Body of pancreas (tissue), 4 donors: ENCODE measurements around the gene DNHD1. TPM values are rescaled to one million over a fixed set of nuclear protein-coding genes. Genes with fewer than 3 reads are reported as not detected.

ENCODE experiments used
- ATAC-seq: fragments of 150-250 bp; one replicate; pipeline ENCODE4 v1.9.1; 2016
- DNase-seq, 4 donors: peaks; one replicate each; pipeline ENCODE4 v3.0.0-alpha.2; 2019
- H3K27ac ChIP-seq, 4 donors: fragments of 200-600 bp; sonication (generic); 1 replicate in 3 of 4; 2 replicates in 1 of 4; pipeline versions ENCODE4 v1.5.1 to v1.6.1; 2016 to 2019; ENCODE audit warnings: mild to moderate bottlenecking in 1 of 4, mixed read lengths in 1 of 4, moderate library complexity in 1 of 4
- H3K27me3 ChIP-seq, 2 donors: fragments of 200-600 bp; sonication (generic); one replicate each; pipeline ENCODE4 v1.6.0; 2016; ENCODE audit warnings: mild to moderate bottlenecking in 1 of 2
- H3K36me3 ChIP-seq, 2 donors: fragments of 200-600 bp; sonication (generic); replicated peaks in 1 of 2; 2 replicates each; pipeline ENCODE4 v1.5.1; 2016; ENCODE audit warnings: low read depth in 2 of 2; ENCODE audit not compliant: insufficient read depth in 1 of 2
- H3K4me1 ChIP-seq: fragments of 200-600 bp; sonication (generic); one replicate; pipeline ENCODE4 v1.6.0; 2016
- H3K4me3 ChIP-seq, 2 donors: fragments of 200-600 bp; sonication (generic); 1 replicate in 1 of 2; 2 replicates in 1 of 2; pipeline ENCODE4 v1.5.1; 2016 to 2019
- H3K9me3 ChIP-seq, 3 donors: fragments of 200-600 bp; sonication (generic); 1 replicate in 2 of 3; 2 replicates in 1 of 3; pipeline ENCODE4 v1.5.1; 2016
- POLR2A ChIP-seq, 3 donors: fragments of 450-650 bp; IDR thresholded peaks; one replicate each; pipeline ENCODE4 v1.6.1; 2016; ENCODE audit warnings: antibody characterized with exemption in 3 of 3, mild to moderate bottlenecking in 2 of 3
- WGBS, 2 donors: methylation state at CpG; one replicate each; pipeline ENCODE4 v1.1.5; 2017; 5-methylcytosine and 5-hydroxymethylcytosine counted together
- intact Hi-C: fragments of 100-400 bp; cut with DNase I; formaldehyde crosslinking; loops from one replicate; pipeline ENCODE4 v1.15.1; 2023
- total RNA-seq, 2 donors: library from RNA; depleted of rRNA; stranded (reverse); fragments of >200 nt; gene quantifications; one replicate each; pipeline ENCODE4 v1.1.0, GENCODE V29; 2016
- TF ChIP-seq, protein P1 (sequence below), 7 experiments: fragments of 450-650 bp in 4 of 7; fragments of 200-600 bp in 3 of 7; sonication (generic) in 3 of 7; IDR thresholded peaks; one replicate each; pipeline ENCODE4 v1.5.1; 2016 to 2019; ENCODE audit warnings: antibody characterized with exemption in 7 of 7

The DNHD1 gene
- total RNA-seq, 2 donors from 2014 or later, result 14.5 to 19.1 TPM

DNA sequence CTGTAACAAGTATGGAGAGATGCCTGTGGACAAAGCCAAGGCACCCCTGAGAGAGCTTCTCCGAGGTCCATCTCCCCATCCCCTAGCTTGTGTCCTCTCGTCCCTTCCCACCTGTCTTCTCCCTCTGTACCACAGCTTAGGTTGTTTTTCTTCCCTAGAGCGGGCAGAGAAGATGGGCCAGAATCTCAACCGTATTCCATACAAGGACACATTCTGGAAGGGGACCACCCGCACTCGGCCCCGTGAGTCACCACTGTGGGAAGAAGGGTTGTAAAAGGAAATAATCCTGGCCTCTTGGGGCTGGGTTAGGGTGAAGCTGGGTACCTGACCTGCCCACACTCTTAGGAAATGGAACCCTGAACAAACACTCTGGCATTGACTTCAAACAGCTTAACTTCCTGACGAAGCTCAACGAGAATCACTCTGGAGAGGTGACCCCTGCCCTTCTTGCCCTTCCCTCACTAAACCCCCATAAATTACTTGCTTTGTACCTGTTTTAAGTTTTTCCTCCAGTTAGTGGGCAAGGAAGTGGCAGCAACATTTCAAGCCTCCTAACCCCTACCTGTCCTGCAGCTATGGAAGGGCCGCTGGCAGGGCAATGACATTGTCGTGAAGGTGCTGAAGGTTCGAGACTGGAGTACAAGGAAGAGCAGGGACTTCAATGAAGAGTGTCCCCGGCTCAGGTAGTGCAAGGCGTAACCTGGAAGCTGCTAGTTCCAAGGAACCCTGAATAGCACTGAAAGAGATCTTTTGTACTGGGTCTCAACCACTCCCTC lies 111.8 kb downstream of the DNHD1 start:
- peaks cover 55% of the 10 kb centered on the region for H3K4me1 ChIP-seq
- intact Hi-C loops, result loop anchor here (10.0 kb wide), 1 partner anchor 124 kb away; the partner anchor contains the start of genes ARFIP2 and TIMM10B

DNA sequence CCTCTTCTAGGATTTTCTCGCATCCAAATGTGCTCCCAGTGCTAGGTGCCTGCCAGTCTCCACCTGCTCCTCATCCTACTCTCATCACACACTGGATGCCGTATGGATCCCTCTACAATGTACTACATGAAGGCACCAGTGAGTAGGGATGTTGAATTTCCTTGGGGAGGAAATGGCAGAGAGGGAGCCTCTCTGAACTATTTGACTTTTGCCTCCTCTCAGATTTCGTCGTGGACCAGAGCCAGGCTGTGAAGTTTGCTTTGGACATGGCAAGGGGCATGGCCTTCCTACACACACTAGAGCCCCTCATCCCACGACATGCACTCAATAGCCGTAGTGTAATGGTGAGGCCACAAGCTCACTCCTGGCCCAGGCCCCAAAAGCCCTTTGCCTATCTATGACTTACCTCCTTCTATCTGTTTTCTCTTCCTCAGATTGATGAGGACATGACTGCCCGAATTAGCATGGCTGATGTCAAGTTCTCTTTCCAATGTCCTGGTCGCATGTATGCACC lies 112.5 kb downstream of the DNHD1 start:
- H3K27ac ChIP-seq, result peak overlapping the region in 3 of 4 donors; percentile 3 to 97 (median 5)
- no peak for DNase-seq

More for the DNA sequence above, 111.8 kb downstream of the DNHD1 start:
- H3K27me3 ChIP-seq, result no peaks in the 10 kb centered on the region
- 85 to 90% methylated on average over 14 of the region's 14 CpGs for WGBS, 2 donors
- ATAC-seq (no peak), DNase-seq (no peak)
- no peaks in the 10 kb centered on the region for H3K9me3 ChIP-seq
- peaks cover 0 to 20% of the 10 kb centered on the region in 2 donors for H3K36me3 ChIP-seq
- H3K4me3 ChIP-seq, result no peak overlapping the region
- TF ChIP-seq, protein P1, sequence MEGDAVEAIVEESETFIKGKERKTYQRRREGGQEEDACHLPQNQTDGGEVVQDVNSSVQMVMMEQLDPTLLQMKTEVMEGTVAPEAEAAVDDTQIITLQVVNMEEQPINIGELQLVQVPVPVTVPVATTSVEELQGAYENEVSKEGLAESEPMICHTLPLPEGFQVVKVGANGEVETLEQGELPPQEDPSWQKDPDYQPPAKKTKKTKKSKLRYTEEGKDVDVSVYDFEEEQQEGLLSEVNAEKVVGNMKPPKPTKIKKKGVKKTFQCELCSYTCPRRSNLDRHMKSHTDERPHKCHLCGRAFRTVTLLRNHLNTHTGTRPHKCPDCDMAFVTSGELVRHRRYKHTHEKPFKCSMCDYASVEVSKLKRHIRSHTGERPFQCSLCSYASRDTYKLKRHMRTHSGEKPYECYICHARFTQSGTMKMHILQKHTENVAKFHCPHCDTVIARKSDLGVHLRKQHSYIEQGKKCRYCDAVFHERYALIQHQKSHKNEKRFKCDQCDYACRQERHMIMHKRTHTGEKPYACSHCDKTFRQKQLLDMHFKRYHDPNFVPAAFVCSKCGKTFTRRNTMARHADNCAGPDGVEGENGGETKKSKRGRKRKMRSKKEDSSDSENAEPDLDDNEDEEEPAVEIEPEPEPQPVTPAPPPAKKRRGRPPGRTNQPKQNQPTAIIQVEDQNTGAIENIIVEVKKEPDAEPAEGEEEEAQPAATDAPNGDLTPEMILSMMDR (IDR thresholded peaks at IDR 0.05), result no peak
- TF ChIP-seq POLR2A (IDR thresholded peaks at IDR 0.05), result no peak
- H3K27ac ChIP-seq, result peak overlapping the region in 3 of 4 donors; percentile 3 to 97 (median 96)

DNA sequence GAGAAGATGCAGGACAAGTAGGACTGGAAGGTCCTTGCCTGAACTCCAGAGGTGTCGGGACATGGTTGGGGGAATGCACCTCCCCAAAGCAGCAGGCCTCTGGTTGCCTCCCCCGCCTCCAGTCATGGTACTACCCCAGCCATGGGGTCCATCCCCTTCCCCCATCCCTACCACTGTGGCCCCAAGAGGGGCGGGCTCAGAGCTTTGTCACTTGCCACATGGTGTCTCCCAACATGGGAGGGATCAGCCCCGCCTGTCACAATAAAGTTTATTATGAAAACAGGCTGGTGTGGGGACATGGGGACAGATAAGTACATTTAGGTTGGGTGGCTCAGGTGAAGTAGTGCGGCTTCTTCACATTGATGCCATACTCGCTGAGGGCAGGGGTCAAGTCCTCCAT lies 113.5 kb downstream of the DNHD1 start:
- H3K4me3 ChIP-seq, result no peak overlapping the region
- no peak for ATAC-seq
- H3K27me3 ChIP-seq, result no peaks in the 10 kb centered on the region
- peak overlapping the region in 3 of 4 donors; percentile 20 to 99 (median 97) for H3K27ac ChIP-seq
- H3K36me3 ChIP-seq, result peaks cover 0 to 23% of the 10 kb centered on the region in 2 donors
- H3K9me3 ChIP-seq, result no peaks in the 10 kb centered on the region
- DNase-seq, result no peak
- no peak for TF ChIP-seq POLR2A (IDR thresholded peaks at IDR 0.05)
- TF ChIP-seq, protein P1 (IDR thresholded peaks at IDR 0.05), result no peak
- intact Hi-C loops, result no loop called here
- H3K4me1 ChIP-seq, result peaks cover 46% of the 10 kb centered on the region
- WGBS, 2 donors, result 79 to 96% methylated on average over 5 to 6 of the region's 6 CpGs

More for the DNA sequence above, 112.5 kb downstream of the DNHD1 start:
- intact Hi-C loops, result loop anchor here (10.0 kb wide), 1 partner anchor 125 kb away; the partner anchor contains the start of genes ARFIP2 and TIMM10B
- WGBS, 2 donors, result 70 to 79% methylated on average over 8 of the region's 8 CpGs
- Histone ChIP-seq H3K27me3 (no peaks in the 10 kb centered on the region), H3K4me3 (no peak overlapping the region), H3K36me3 (peaks cover 0 to 20% of the 10 kb centered on the region in 2 donors), H3K4me1 (peaks cover 55% of the 10 kb centered on the region), H3K9me3 (no peaks in the 10 kb centered on the region)
- no peak for ATAC-seq
- no peak for TF ChIP-seq POLR2A (IDR thresholded peaks at IDR 0.05)
- TF ChIP-seq, protein P1 (IDR thresholded peaks at IDR 0.05), result no peak

DNA sequence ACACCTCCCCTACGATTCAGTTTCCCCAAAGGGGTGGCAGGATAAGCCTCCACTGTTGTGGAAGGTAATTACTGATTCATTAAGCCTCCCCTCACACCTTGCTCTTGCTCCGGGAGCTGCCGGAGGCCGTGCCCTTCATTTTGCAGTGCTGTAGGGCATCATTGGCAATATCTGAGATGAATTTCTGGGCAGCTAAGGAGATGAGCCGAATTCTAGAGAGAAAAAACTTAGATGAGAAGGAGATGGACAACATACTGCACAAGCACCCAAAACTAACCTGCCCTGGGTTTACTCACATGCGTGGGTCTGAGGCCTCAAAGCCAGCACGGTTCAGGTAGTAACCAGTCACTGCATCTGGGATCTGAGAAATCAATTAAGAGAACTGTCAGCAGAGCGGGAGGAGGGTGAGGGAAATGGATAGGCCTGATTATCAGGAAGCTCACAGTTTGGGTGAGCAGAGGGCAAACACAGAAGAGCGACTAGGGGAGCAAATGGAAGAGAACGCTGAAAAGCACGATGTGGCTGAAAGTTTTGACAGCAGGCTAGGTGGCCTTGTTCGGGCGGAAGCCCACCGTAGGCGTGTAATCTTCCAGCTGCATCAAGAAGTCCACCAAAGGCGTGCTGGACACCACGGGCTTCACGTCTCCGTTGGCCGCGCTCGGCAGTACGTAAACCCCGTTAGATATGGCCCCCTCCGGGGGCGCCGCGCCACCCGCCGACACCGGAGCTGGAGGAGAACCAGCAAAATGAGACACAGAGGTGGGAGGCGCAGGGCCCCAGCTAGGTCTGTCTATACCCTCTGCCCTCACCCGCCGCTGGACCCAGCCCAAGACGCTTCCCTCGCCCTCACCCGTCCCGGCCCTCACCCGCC lies 114.2 kb downstream of the DNHD1 start:
- Histone ChIP-seq H3K27me3 (no peaks in the 10 kb centered on the region), H3K4me3 (peak overlapping the region; percentile 47 to 49), H3K4me1 (peaks cover 39% of the 10 kb centered on the region), H3K36me3 (peaks cover 0 to 23% of the 10 kb centered on the region in 2 donors), H3K9me3 (no peaks in the 10 kb centered on the region), H3K27ac (peak overlapping the region; percentile 97 to 99 (median 99))
- peak; percentile 34 to 59 (median 42) for DNase-seq
- TF ChIP-seq POLR2A (IDR thresholded peaks at IDR 0.05), result peak in 2 of 3 donors; percentile 4 to 9
- TF ChIP-seq, protein P1 (IDR thresholded peaks at IDR 0.05), result no peak
- 6 to 10% methylated on average over 33 to 38 of the region's 39 CpGs for WGBS, 2 donors
- intact Hi-C loops, result no loop called here
- peak; percentile 2 for ATAC-seq
